SK-N-SH treated with all-trans-retinoic acid at 6 μM for 48 hours (cell line): ENCODE measurements around the gene SLC5A10.

Source experiments
- CREB5 ChIP-seq: fragments of 250-450 bp; sonication (Bioruptor Pico); IDR thresholded peaks from 2 replicates; pipeline ENCODE4 v1.5.1; 2020; ENCODE audit warnings: low read depth, mild to moderate bottlenecking, moderate library complexity
- CSDC2 ChIP-seq: fragments of 250-450 bp; sonication (Bioruptor Pico); IDR thresholded peaks from 2 replicates; pipeline ENCODE4 v1.5.0; 2020; ENCODE audit warnings: mild to moderate bottlenecking, moderate library complexity
- CSRNP3 ChIP-seq: fragments of 250-450 bp; sonication (Bioruptor Pico); IDR thresholded peaks from 2 replicates; pipeline ENCODE4 v1.5.1; 2021; ENCODE audit warnings: mild to moderate bottlenecking, moderate library complexity
- ESRRG ChIP-seq: fragments of 250-450 bp; sonication (Bioruptor Pico); IDR thresholded peaks from 2 replicates; pipeline ENCODE4 v1.6.1; 2021; ENCODE audit warnings: mild to moderate bottlenecking
- ISL1 ChIP-seq: fragments of 250-450 bp; sonication (Bioruptor Pico); IDR thresholded peaks from 2 replicates; pipeline ENCODE4 v2.1.2; 2022; ENCODE audit warnings: mild to moderate bottlenecking, moderate library complexity
- OSR1 ChIP-seq: fragments of 250-450 bp; sonication (Bioruptor Pico); IDR thresholded peaks from 2 replicates; pipeline ENCODE4 v1.8.0; 2022; ENCODE audit warnings: moderate library complexity, mild to moderate bottlenecking, inconsistent platforms
- TSHZ2 ChIP-seq: fragments of 250-450 bp; sonication (Bioruptor Pico); IDR thresholded peaks from 2 replicates; pipeline ENCODE4 v1.5.0; 2020; ENCODE audit warnings: mild to moderate bottlenecking, moderate library complexity
- ZFP3 ChIP-seq: fragments of 250-450 bp; sonication (Bioruptor Pico); IDR thresholded peaks from 2 replicates; pipeline ENCODE4 v1.5.0; 2020; ENCODE audit warnings: mild to moderate bottlenecking, moderate library complexity
- ZFP30 ChIP-seq: fragments of 450-650 bp; formaldehyde crosslinking; IDR thresholded peaks from 2 replicates; pipeline ENCODE4 v1.5.0; 2022; ENCODE audit warnings: mild to moderate bottlenecking, moderate library complexity
- ZNF565 ChIP-seq: fragments of 450-650 bp; formaldehyde crosslinking; conservative IDR thresholded peaks from 2 replicates; pipeline ENCODE4 v1.5.0; 2020; ENCODE audit warnings: low read depth, mild to moderate bottlenecking, moderate library complexity
- ZNF8 ChIP-seq: fragments of 450-650 bp; formaldehyde crosslinking; IDR thresholded peaks from 2 replicates; pipeline ENCODE4 v1.5.0; 2020; ENCODE audit warnings: mild to moderate bottlenecking, moderate library complexity
- TF ChIP-seq, protein P1 (sequence below): fragments of 250-450 bp; sonication (Bioruptor Pico); IDR thresholded peaks from 2 replicates; pipeline ENCODE4 v1.8.0; 2020; ENCODE audit warnings: mild to moderate bottlenecking, moderate library complexity, borderline replicate concordance

DNA sequence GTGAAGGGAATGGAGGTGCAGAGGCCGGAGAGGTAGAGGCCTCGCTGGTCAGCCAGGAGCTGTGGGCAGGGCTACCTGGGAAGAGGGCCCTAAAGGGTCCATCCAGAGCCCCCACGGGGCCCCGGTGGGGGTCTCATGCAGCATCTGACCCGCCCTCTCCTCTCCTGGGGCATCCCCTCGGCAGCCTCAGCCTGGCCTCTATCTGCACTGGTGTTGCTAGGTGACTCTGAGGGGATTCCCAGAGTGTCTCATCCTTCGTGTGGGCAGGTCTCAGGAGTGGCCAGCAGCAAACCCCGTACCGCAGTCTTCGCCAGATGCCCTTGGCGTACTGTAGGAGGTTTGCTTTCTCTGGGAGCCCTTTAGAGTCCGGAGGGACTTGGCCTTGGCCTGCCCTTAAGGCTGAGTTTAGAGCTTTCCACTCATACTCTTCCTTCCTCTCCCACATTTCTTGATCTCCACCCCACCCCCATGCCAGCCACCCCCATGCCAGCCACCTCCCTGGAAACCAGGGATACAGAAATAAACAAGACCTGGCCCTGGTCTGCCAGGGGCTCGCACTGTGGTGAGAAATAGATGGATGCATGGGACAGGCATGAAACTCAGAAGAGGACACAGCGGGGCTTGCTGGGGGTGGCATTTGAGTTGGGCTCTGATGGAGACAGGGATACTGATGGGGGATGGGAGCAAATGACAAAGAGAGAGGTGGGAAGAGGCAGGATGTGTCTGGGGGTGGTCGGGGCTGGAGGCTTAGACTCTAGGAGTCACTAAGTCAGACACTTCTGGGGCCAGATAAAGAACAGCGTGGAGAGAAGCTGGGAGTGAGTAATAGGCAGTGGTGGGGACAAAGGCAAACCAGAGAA, 9.9 kb downstream of the SLC5A10 start:
- TF ChIP-seq, protein P1, sequence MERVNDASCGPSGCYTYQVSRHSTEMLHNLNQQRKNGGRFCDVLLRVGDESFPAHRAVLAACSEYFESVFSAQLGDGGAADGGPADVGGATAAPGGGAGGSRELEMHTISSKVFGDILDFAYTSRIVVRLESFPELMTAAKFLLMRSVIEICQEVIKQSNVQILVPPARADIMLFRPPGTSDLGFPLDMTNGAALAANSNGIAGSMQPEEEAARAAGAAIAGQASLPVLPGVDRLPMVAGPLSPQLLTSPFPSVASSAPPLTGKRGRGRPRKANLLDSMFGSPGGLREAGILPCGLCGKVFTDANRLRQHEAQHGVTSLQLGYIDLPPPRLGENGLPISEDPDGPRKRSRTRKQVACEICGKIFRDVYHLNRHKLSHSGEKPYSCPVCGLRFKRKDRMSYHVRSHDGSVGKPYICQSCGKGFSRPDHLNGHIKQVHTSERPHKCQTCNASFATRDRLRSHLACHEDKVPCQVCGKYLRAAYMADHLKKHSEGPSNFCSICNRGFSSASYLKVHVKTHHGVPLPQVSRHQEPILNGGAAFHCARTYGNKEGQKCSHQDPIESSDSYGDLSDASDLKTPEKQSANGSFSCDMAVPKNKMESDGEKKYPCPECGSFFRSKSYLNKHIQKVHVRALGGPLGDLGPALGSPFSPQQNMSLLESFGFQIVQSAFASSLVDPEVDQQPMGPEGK (CRISPR knock-in tag) = no peak
- TF ChIP-seq TSHZ2 (CRISPR knock-in tag) (no peak), OSR1 (CRISPR knock-in tag) (no peak), CSDC2 (CRISPR knock-in tag) (no peak), ZNF8 (CRISPR knock-in tag) (no peak), ZFP30 (CRISPR knock-in tag) (no peak), ISL1 (CRISPR knock-in tag) (no peak), ESRRG (CRISPR knock-in tag) (no peak), ZNF565 (CRISPR knock-in tag) (no peak), ZFP3 (CRISPR knock-in tag) (no peak), CSRNP3 (CRISPR knock-in tag) (no peak), CREB5 (CRISPR knock-in tag) (no peak)
